Measurements from ENCODE around the gene MAST3. TPM values are rescaled to one million over a fixed set of nuclear protein-coding genes. Genes with fewer than 3 reads are reported as not detected.

The MAST3 gene
- total and polyA plus RNA-seq, 2 of the 13 experiments (the other 11 are each of a cell fraction or from before 2014, with no cell fraction given), result 4.1 to 4.6 TPM

DNA sequence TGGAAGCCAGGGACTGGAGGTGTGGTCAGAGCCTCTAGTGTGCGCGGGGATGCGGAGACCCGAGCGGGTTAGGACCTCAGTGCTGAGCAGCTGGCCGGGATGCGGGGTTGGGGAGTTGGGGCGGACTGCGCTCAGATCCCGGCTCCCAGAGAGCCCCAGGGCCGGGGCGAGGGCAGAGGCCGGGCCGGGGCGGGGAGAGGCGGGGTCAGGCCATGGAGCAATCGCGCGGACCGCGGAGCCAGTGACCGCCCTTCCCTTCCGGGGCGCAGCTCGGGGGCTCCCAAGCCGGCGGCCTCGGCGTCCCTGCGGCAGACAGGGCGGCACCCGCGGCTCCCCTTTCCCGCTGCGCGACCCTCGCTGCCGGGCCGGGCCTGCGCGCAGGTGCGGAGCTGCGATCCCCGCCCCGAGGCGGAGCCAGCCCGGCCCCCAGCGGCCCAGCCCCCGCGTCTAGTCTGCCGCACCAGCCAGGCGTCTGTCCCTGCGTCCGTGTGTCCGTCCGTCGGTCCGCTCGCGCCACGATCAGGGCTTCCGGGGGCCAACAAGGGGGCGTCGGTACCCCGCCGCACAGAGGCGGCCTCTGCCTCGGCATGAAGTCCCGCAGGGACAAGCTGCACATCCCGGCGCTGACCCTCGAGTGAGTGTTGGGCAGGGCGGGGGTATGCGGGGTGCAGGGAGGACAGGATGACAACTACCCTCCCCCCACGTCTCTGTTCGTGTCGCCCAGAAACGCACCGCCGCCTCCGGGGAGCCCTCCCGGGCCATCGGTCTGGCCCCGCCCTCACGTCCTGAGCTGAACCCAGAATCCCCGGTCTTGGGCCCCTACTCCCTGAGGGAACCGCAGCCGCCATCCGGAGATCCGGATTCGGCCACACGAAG, 12.4 kb downstream of the MAST3 start (continued):
- TF ChIP-seq ZBTB33 (CRISPR knock-in tag; IDR thresholded peaks at IDR 0.05) (0 out of 2 replicates have a peak, but pooled peaks have one; percentile 14), GABPA (IDR thresholded peaks at IDR 0.05; ENCODE audit: low read depth, low read length) (no peak), GABPA (CRISPR knock-in tag; IDR thresholded peaks at IDR 0.05; ENCODE audit: low read depth) (0 out of 2 replicates have a peak, but pooled peaks have one; percentile 2), RAD21 (CRISPR knock-in tag; IDR thresholded peaks at IDR 0.05) (peak; percentile 45; the same call in 1 of the 2 replicates), RXRB (CRISPR knock-in tag; IDR thresholded peaks at IDR 0.05; ENCODE audit: borderline replicate concordance) (peak; percentile 39; the same call in 1 of the 2 replicates), SRSF1 (optimal IDR thresholded peaks at IDR 0.05; ENCODE audit: low read depth, low read length) (peak; percentile 55), IRX3 (CRISPR knock-in tag; IDR thresholded peaks at IDR 0.05; ENCODE audit: borderline replicate concordance, low read depth) (0 out of 2 replicates have a peak, but pooled peaks have one; percentile 64), TAF1 (CRISPR knock-in tag; IDR thresholded peaks at IDR 0.05) (0 out of 2 replicates have a peak, but pooled peaks have one; percentile 41), ZNF792 (CRISPR knock-in tag; IDR thresholded peaks at IDR 0.05) (0 out of 2 replicates have a peak, but pooled peaks have one; percentile 10), KLF9 (CRISPR knock-in tag; IDR thresholded peaks at IDR 0.05; ENCODE audit: low read depth) (no peak), ZNF331 (CRISPR knock-in tag; IDR thresholded peaks at IDR 0.05) (0 out of 2 replicates have a peak, but pooled peaks have one; percentile 23), E2F2 (CRISPR knock-in tag; IDR thresholded peaks at IDR 0.05; ENCODE audit: borderline replicate concordance) (0 out of 2 replicates have a peak, but pooled peaks have one; percentile 30), ZNF713 (CRISPR knock-in tag; IDR thresholded peaks at IDR 0.05) (0 out of 2 replicates have a peak, but pooled peaks have one; percentile 44), YEATS4 (CRISPR knock-in tag; IDR thresholded peaks at IDR 0.05; ENCODE audit: borderline replicate concordance) (peak; percentile 80; the same call in 1 of the 2 replicates), TP53 (CRISPR knock-in tag; conservative IDR thresholded peaks at IDR 0.05) (no peak), MIER3 (CRISPR knock-in tag; IDR thresholded peaks at IDR 0.05; ENCODE audit: borderline replicate concordance) (peak; percentile 11; the same call in 1 of the 2 replicates), ZSCAN25 (CRISPR knock-in tag; IDR thresholded peaks at IDR 0.05) (no peak)
- TF ChIP-seq, protein P1, sequence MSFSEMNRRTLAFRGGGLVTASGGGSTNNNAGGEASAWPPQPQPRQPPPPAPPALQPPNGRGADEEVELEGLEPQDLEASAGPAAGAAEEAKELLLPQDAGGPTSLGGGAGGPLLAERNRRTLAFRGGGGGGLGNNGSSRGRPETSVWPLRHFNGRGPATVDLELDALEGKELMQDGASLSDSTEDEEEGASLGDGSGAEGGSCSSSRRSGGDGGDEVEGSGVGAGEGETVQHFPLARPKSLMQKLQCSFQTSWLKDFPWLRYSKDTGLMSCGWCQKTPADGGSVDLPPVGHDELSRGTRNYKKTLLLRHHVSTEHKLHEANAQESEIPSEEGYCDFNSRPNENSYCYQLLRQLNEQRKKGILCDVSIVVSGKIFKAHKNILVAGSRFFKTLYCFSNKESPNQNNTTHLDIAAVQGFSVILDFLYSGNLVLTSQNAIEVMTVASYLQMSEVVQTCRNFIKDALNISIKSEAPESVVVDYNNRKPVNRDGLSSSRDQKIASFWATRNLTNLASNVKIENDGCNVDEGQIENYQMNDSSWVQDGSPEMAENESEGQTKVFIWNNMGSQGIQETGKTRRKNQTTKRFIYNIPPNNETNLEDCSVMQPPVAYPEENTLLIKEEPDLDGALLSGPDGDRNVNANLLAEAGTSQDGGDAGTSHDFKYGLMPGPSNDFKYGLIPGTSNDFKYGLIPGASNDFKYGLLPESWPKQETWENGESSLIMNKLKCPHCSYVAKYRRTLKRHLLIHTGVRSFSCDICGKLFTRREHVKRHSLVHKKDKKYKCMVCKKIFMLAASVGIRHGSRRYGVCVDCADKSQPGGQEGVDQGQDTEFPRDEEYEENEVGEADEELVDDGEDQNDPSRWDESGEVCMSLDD (CRISPR knock-in tag; IDR thresholded peaks at IDR 0.05; ENCODE audit: borderline replicate concordance), result peak; percentile 13; the same call in 1 of the 2 replicates
- TF ChIP-seq, protein P2, sequence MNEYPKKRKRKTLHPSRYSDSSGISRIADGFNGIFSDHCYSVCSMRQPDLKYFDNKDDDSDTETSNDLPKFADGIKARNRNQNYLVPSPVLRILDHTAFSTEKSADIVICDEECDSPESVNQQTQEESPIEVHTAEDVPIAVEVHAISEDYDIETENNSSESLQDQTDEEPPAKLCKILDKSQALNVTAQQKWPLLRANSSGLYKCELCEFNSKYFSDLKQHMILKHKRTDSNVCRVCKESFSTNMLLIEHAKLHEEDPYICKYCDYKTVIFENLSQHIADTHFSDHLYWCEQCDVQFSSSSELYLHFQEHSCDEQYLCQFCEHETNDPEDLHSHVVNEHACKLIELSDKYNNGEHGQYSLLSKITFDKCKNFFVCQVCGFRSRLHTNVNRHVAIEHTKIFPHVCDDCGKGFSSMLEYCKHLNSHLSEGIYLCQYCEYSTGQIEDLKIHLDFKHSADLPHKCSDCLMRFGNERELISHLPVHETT (CRISPR knock-in tag; conservative IDR thresholded peaks at IDR 0.05), result peak; percentile 43; the same call in 1 of the 2 replicates
- TF ChIP-seq, protein P3, sequence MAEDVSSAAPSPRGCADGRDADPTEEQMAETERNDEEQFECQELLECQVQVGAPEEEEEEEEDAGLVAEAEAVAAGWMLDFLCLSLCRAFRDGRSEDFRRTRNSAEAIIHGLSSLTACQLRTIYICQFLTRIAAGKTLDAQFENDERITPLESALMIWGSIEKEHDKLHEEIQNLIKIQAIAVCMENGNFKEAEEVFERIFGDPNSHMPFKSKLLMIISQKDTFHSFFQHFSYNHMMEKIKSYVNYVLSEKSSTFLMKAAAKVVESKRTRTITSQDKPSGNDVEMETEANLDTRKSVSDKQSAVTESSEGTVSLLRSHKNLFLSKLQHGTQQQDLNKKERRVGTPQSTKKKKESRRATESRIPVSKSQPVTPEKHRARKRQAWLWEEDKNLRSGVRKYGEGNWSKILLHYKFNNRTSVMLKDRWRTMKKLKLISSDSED (CRISPR knock-in tag; IDR thresholded peaks at IDR 0.05), result no peak

All from HepG2 (cell line).